NCI-H1694 (cell line): ENCODE measurements around the gene APOL1.
"Not testable (repeated sequence)": the region's sequence is repeated elsewhere in the genome, so short reads cannot be mapped to it uniquely, and the experiment has no call there.

Experiments
- DNase-seq: peaks from one replicate; lab custom pipeline; 2025; lab: John Stamatoyannopoulos, UW

The APOL1 gene

GRCh38 chr22:36245805-36246356 lies 7.1 kb upstream of the APOL1 start:
- DNase-seq, result no peak

GRCh38 chr22:36246718-36247117 lies 6.2 kb upstream of the APOL1 start:
- DNase-seq, result no peak

- no peak for DNase-seq
These were observed 5.0 kb upstream of the APOL1 start for GRCh38 chr22:36247955-36248354.

GRCh38 chr22:36249160-36249559 lies 3.8 kb upstream of the APOL1 start:
- DNase-seq, result no peak

- DNase-seq, result not testable (repeated sequence)
These were observed 2.5 kb upstream of the APOL1 start for GRCh38 chr22:36250292-36250960.

GRCh38 chr22:36251979-36252608 lies 839 bp upstream of the APOL1 start:
- DNase-seq, result not testable (repeated sequence)

- peak; percentile 6 for DNase-seq
These were observed 874 bp downstream of the APOL1 start for GRCh38 chr22:36253523-36254490.

GRCh38 chr22:36255572-36255971 lies 2.6 kb downstream of the APOL1 start:
- DNase-seq, result not testable (repeated sequence)

GRCh38 chr22:36256478-36256877 lies 3.5 kb downstream of the APOL1 start:
- no peak for DNase-seq

GRCh38 chr22:36257308-36257707 lies 4.4 kb downstream of the APOL1 start:
- DNase-seq, result no peak

GRCh38 chr22:36257948-36258670 lies 5.2 kb downstream of the APOL1 start:
- no peak for DNase-seq

- DNase-seq, result no peak
These were observed 6.0 kb downstream of the APOL1 start for GRCh38 chr22:36258701-36259614.

GRCh38 chr22:36259615-36260300 lies 6.8 kb downstream of the APOL1 start:
- DNase-seq, result no peak

GRCh38 chr22:36261675-36262074 lies 8.7 kb downstream of the APOL1 start:
- not testable (repeated sequence) for DNase-seq

GRCh38 chr22:36262307-36262706 lies 9.4 kb downstream of the APOL1 start:
- DNase-seq, result not testable (repeated sequence)

- not testable (repeated sequence) for DNase-seq
These were observed 10.3 kb downstream of the APOL1 start for GRCh38 chr22:36263216-36263673.

- DNase-seq, result not testable (repeated sequence)
These were observed 11.1 kb downstream of the APOL1 start for GRCh38 chr22:36263886-36264664.

GRCh38 chr22:36267058-36267457 lies 14.1 kb downstream of the APOL1 start:
- no peak for DNase-seq

- no peak for DNase-seq
These were observed 15.1 kb downstream of the APOL1 start for GRCh38 chr22:36267896-36268485.
